Prostate gland (tissue), 1 donor: ENCODE results near the gene TUBB1.

ENCODE experiments used
- POLR2A ChIP-seq: fragments of 450-650 bp; IDR thresholded peaks from one replicate; pipeline ENCODE4 v1.6.1; 2016; ENCODE audit warnings: antibody characterized with exemption, mild to moderate bottlenecking
- POLR2AphosphoS5 ChIP-seq: sonication (generic); formaldehyde crosslinking; IDR thresholded peaks from one replicate; pipeline ENCODE4 v1.6.1; 2017; ENCODE audit warnings: antibody characterized with exemption

GRCh38 chr20:59015411-59015810, 3.8 kb upstream of the TUBB1 start:
- no peak for TF ChIP-seq POLR2A
- no peak for TF ChIP-seq POLR2AphosphoS5
